Dendritic cell treated with granulocyte-macrophage colony-stimulating factor and Interleukin-4, amounts not matched to agents 40 ng/mL and 50 ng/mL, for 4 days (primary cell): ENCODE data around the gene MTA3.
"Not testable (repeated sequence)": the region's sequence is repeated elsewhere in the genome, so short reads cannot be mapped to it uniquely, and the experiment has no call there.

Experiments used
- H3K27ac Mint-ChIP-seq: one replicate; pipeline ENCODE4 v1.8.0; 2022; ENCODE audit warnings: mild to moderate bottlenecking, mixed read lengths
- H3K27me3 Mint-ChIP-seq: one replicate; pipeline ENCODE4 v1.8.0; 2022; ENCODE audit warnings: mild to moderate bottlenecking, mixed read lengths
- H3K36me3 Mint-ChIP-seq: one replicate; pipeline ENCODE4 v1.8.0; 2022; ENCODE audit warnings: low read depth, mixed read lengths
- H3K4me1 Mint-ChIP-seq: one replicate; pipeline ENCODE4 v1.8.0; 2022; ENCODE audit warnings: low read depth, mixed read lengths
- H3K4me3 Mint-ChIP-seq: one replicate; pipeline ENCODE4 v1.8.0; 2022; ENCODE audit warnings: mild to moderate bottlenecking, moderate library complexity, mixed read lengths
- H3K9me3 Mint-ChIP-seq: one replicate; pipeline ENCODE4 v1.8.0; 2022; ENCODE audit warnings: mixed read lengths
- intact Hi-C: fragments of 100-400 bp; cut with micrococcal nuclease; formaldehyde crosslinking; loops from one replicate; pipeline ENCODE4 v1.15.0; 2022

MTA3 gene

GRCh38 chr2:42642371-42642770 lies 73.9 kb downstream of the MTA3 start:
- H3K4me1 Mint-ChIP-seq, H3K27ac Mint-ChIP-seq, H3K9me3 Mint-ChIP-seq, intact Hi-C loops, H3K27me3 Mint-ChIP-seq, H3K4me3 Mint-ChIP-seq: not testable (repeated sequence)
- H3K36me3 Mint-ChIP-seq, result peaks cover 17% of the 10 kb centered on the region

- peaks cover 4% of the 10 kb centered on the region for H3K4me1 Mint-ChIP-seq
- no peak overlapping the region for H3K27ac Mint-ChIP-seq
- intact Hi-C loops, result no loop called here
- no peaks in the 10 kb centered on the region for H3K27me3 Mint-ChIP-seq
- H3K9me3 Mint-ChIP-seq, result no peaks in the 10 kb centered on the region
- H3K4me3 Mint-ChIP-seq, result no peak overlapping the region
- H3K36me3 Mint-ChIP-seq, result peaks cover 17% of the 10 kb centered on the region
These were observed 77.1 kb downstream of the MTA3 start for GRCh38 chr2:42645551-42645950.

- Mint-ChIP-seq H3K4me3 (no peak overlapping the region), H3K9me3 (no peaks in the 10 kb centered on the region), H3K36me3 (peaks cover 17% of the 10 kb centered on the region), H3K27ac (no peak overlapping the region), H3K27me3 (peaks cover 2% of the 10 kb centered on the region), H3K4me1 (peaks cover 10% of the 10 kb centered on the region)
- intact Hi-C loops, result no loop called here
These were observed 80.4 kb downstream of the MTA3 start for GRCh38 chr2:42648796-42649195.

GRCh38 chr2:42651057-42651456 lies 82.6 kb downstream of the MTA3 start:
- peaks cover 7% of the 10 kb centered on the region for H3K36me3 Mint-ChIP-seq
- no peak overlapping the region for H3K27ac Mint-ChIP-seq
- intact Hi-C loops, result no loop called here
- H3K27me3 Mint-ChIP-seq, result peaks cover 2% of the 10 kb centered on the region
- peaks cover 10% of the 10 kb centered on the region for H3K4me1 Mint-ChIP-seq
- no peak overlapping the region for H3K4me3 Mint-ChIP-seq
- H3K9me3 Mint-ChIP-seq, result no peaks in the 10 kb centered on the region

DNA sequence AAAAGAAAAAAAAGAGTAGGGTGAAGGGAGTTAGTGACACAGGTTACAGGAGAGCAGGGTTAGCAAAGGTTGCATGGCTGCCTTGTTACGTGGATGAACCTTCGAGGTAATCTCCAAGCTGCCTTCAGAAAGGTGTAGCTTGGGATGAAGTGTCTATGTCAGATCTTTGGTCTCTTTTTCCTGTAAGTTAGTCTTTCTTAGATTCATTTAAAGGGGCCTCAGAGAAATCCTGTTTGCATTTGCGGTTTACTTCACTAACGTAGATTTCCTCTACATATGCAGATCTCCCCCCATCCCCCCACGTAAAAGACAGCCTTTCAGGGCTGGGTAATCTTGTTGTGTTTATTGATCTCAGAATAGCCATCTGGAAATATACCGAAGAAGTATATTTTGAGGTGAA lies 83.7 kb downstream of the MTA3 start:
- Mint-ChIP-seq H3K9me3 (no peaks in the 10 kb centered on the region), H3K27ac (no peak overlapping the region), H3K4me1 (peaks cover 10% of the 10 kb centered on the region), H3K27me3 (peaks cover 2% of the 10 kb centered on the region), H3K36me3 (no peaks in the 10 kb centered on the region), H3K4me3 (no peak overlapping the region)
- intact Hi-C loops, result no loop called here

DNA sequence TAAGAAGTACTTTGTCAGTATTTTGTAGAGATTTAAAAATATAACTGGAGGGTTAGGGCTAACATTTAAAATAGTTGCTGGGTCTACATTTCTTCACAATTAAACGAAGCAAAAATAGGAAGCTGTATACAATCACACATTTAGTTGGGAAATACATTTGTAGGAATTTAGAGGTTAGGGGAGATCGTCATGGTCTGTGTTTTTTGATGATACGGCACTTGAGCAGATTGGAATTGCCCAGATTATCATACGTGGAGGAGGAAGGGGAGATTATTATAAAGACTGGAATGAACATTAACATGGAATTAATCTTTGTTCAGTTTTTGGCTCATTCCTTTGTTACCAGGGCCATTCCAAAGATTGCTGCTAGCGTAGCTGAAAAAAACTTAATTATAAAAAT lies 84.6 kb downstream of the MTA3 start:
- Mint-ChIP-seq H3K9me3 (no peaks in the 10 kb centered on the region), H3K4me1 (peaks cover 10% of the 10 kb centered on the region), H3K4me3 (no peak overlapping the region), H3K36me3 (no peaks in the 10 kb centered on the region), H3K27ac (no peak overlapping the region), H3K27me3 (peaks cover 2% of the 10 kb centered on the region)
- intact Hi-C loops, result no loop called here

GRCh38 chr2:42653908-42654445 lies 85.5 kb downstream of the MTA3 start:
- intact Hi-C loops, result no loop called here
- H3K9me3 Mint-ChIP-seq, result no peaks in the 10 kb centered on the region
- no peak overlapping the region for H3K4me3 Mint-ChIP-seq
- H3K27me3 Mint-ChIP-seq, result peaks cover 2% of the 10 kb centered on the region
- H3K27ac Mint-ChIP-seq, result no peak overlapping the region
- peaks cover 10% of the 10 kb centered on the region for H3K4me1 Mint-ChIP-seq
- H3K36me3 Mint-ChIP-seq, result no peaks in the 10 kb centered on the region

DNA sequence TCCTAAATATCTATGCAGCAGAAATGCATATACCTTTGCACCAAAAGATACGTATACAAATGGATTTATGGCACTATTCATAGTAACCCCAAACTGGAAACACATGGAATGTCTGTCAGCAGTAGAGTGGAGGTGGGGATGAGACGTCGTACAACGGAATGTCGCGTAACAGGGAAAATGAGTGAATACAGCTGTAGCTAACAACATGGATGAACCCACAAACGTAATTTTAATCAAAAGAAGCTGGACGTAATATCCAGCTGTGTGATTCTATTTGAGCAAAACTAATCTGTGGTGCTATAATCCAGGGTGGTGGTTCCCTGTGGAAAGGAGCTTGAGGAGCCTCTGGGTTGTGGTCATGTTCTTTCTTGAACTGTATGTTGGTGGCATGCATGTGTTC lies 89.9 kb downstream of the MTA3 start:
- Mint-ChIP-seq H3K27ac (no peak overlapping the region), H3K4me1 (peaks cover 4% of the 10 kb centered on the region), H3K36me3 (no peaks in the 10 kb centered on the region), H3K27me3 (no peaks in the 10 kb centered on the region), H3K4me3 (no peak overlapping the region), H3K9me3 (no peaks in the 10 kb centered on the region)
- intact Hi-C loops, result no loop called here

DNA sequence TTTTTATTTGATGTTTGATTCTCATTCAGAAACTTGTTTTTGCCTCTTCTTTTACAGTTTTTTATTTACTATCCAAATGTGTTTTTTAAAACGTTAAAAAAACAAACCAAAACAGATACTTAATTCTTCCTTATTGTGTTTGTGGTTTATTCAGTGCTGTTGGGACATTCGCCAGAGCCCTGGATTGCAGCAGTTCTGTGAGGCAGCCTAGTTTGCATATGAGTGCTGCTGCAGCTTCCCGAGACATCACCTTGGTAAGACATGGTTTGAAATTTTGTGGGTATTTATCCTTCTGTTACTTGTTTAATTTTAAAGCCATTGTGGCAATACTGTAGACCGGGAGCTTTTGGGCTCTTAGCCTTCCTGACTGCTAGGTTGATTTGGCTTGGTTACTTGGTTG lies 91.2 kb downstream of the MTA3 start:
- intact Hi-C loops, result loop anchor here (5.0 to 10.0 kb wide), 2 partner anchors 95 to 162 kb away; no protein-coding TSS in a partner anchor
- H3K4me1 Mint-ChIP-seq, result peaks cover 17% of the 10 kb centered on the region
- H3K27ac Mint-ChIP-seq, result no peak overlapping the region
- no peaks in the 10 kb centered on the region for H3K27me3 Mint-ChIP-seq
- H3K9me3 Mint-ChIP-seq, result no peaks in the 10 kb centered on the region
- no peaks in the 10 kb centered on the region for H3K36me3 Mint-ChIP-seq
- no peak overlapping the region for H3K4me3 Mint-ChIP-seq

- intact Hi-C loops, result loop anchor here (1.0 to 10.0 kb wide), 3 partner anchors 92 to 166 kb away; no protein-coding TSS in a partner anchor
- Mint-ChIP-seq H3K9me3 (no peaks in the 10 kb centered on the region), H3K27me3 (no peaks in the 10 kb centered on the region), H3K4me3 (no peak overlapping the region), H3K4me1 (peaks cover 20% of the 10 kb centered on the region), H3K36me3 (no peaks in the 10 kb centered on the region), H3K27ac (no peak overlapping the region)
These were observed 94.8 kb downstream of the MTA3 start for GRCh38 chr2:42663106-42663780.

- Mint-ChIP-seq H3K36me3 (no peaks in the 10 kb centered on the region), H3K4me3 (no peak overlapping the region), H3K27me3 (no peaks in the 10 kb centered on the region), H3K9me3 (no peaks in the 10 kb centered on the region), H3K4me1 (peaks cover 20% of the 10 kb centered on the region), H3K27ac (no peak overlapping the region)
- intact Hi-C loops, result loop anchor here (1.0 to 10.0 kb wide), 3 partner anchors 91 to 167 kb away; no protein-coding TSS in a partner anchor
These were observed 95.4 kb downstream of the MTA3 start for GRCh38 chr2:42663828-42664227.

GRCh38 chr2:42673989-42674579 lies 105.7 kb downstream of the MTA3 start:
- no peak overlapping the region for H3K27ac Mint-ChIP-seq
- no peaks in the 10 kb centered on the region for H3K36me3 Mint-ChIP-seq
- intact Hi-C loops, result no loop called here
- no peak overlapping the region for H3K4me3 Mint-ChIP-seq
- no peaks in the 10 kb centered on the region for H3K4me1 Mint-ChIP-seq
- H3K9me3 Mint-ChIP-seq, result no peaks in the 10 kb centered on the region
- no peaks in the 10 kb centered on the region for H3K27me3 Mint-ChIP-seq

- Mint-ChIP-seq H3K9me3 (no peaks in the 10 kb centered on the region), H3K4me3 (no peak overlapping the region), H3K27me3 (no peaks in the 10 kb centered on the region), H3K27ac (no peak overlapping the region), H3K36me3 (no peaks in the 10 kb centered on the region), H3K4me1 (no peaks in the 10 kb centered on the region)
- intact Hi-C loops, result no loop called here
These were observed 107.4 kb downstream of the MTA3 start for GRCh38 chr2:42675815-42676214.

GRCh38 chr2:42685303-42685702 lies 116.9 kb downstream of the MTA3 start:
- intact Hi-C loops, result no loop called here
- peaks cover 11% of the 10 kb centered on the region for H3K36me3 Mint-ChIP-seq
- H3K4me3 Mint-ChIP-seq, result no peak overlapping the region
- H3K27ac Mint-ChIP-seq, result no peak overlapping the region
- no peaks in the 10 kb centered on the region for H3K27me3 Mint-ChIP-seq
- no peaks in the 10 kb centered on the region for H3K9me3 Mint-ChIP-seq
- H3K4me1 Mint-ChIP-seq, result no peaks in the 10 kb centered on the region
